GM23338 (cell line): Measurements from ENCODE around the gene CABS1. TPM values are rescaled to one million over a fixed set of nuclear protein-coding genes. Genes with fewer than 3 reads are reported as not detected.

ENCODE experiments used
- ATAC-seq: fragments of 200-7000 bp; cut with Tn5 transposase; 3 replicates; pipeline ENCODE4 v1.9.1; 2020
- DNase-seq: peaks from one replicate; pipeline ENCODE4 v3.0.0-alpha.2; 2015; ENCODE audit warnings: low spot score
- H2AFZ ChIP-seq: fragments of 200-600 bp; sonication (generic); 2 replicates; pipeline ENCODE4 v1.8.0; 2016; ENCODE audit warnings: antibody characterized with exemption, mild to moderate bottlenecking, moderate library complexity
- H3F3A ChIP-seq: fragments of 200-600 bp; sonication (generic); replicated peaks from 2 replicates; pipeline ENCODE4 v1.8.0; 2017; ENCODE audit warnings: antibody characterized with exemption, mixed run types, low read depth
- H3K27ac ChIP-seq: fragments of 200-600 bp; sonication (generic); 2 replicates; pipeline ENCODE4 v1.6.1; 2016; ENCODE audit warnings: low read depth
- H3K27me3 ChIP-seq: fragments of 200-600 bp; sonication (generic); 2 replicates; pipeline ENCODE4 v1.8.0; 2016; ENCODE audit warnings: mild to moderate bottlenecking, mixed run types, moderate library complexity; ENCODE audit not compliant: insufficient read depth
- H3K36me3 ChIP-seq: fragments of 200-600 bp; sonication (generic); 2 replicates; pipeline ENCODE4 v1.8.0; 2016; ENCODE audit warnings: mild to moderate bottlenecking; ENCODE audit not compliant: insufficient read depth
- H3K4me1 ChIP-seq: fragments of 200-600 bp; sonication (generic); 2 replicates; pipeline ENCODE4 v1.8.0; 2016; ENCODE audit warnings: mild to moderate bottlenecking, moderate library complexity; ENCODE audit not compliant: insufficient read depth
- H3K4me2 ChIP-seq: fragments of 200-600 bp; sonication (generic); 2 replicates; pipeline ENCODE4 v1.7.1; 2017; ENCODE audit warnings: mixed run types
- H3K4me3 ChIP-seq: fragments of 200-600 bp; sonication (generic); 2 replicates; pipeline ENCODE4 v1.6.1; 2016; ENCODE audit warnings: mixed run types
- H3K79me2 ChIP-seq: fragments of 200-600 bp; sonication (generic); replicated peaks from 2 replicates; pipeline ENCODE4 v1.8.0; 2017; ENCODE audit warnings: mild to moderate bottlenecking; ENCODE audit not compliant: insufficient read depth
- H3K9me2 ChIP-seq: fragments of 200-600 bp; sonication (generic); 2 replicates; pipeline ENCODE4 v1.8.0; 2017; ENCODE audit not compliant: insufficient read depth
- H4K20me1 ChIP-seq: fragments of 200-600 bp; sonication (generic); replicated peaks from 2 replicates; pipeline ENCODE4 v1.8.0; 2017; ENCODE audit warnings: mild to moderate bottlenecking; ENCODE audit not compliant: insufficient read depth
- H3K27ac Mint-ChIP-seq: 2 replicates; pipeline ENCODE4 v1.8.0; 2020; ENCODE audit warnings: inconsistent platforms, mild to moderate bottlenecking, moderate library complexity, mixed read lengths
- H3K27me3 Mint-ChIP-seq: 3 replicates; pipeline ENCODE4 v1.8.0; 2022; ENCODE audit warnings: low read depth, mild to moderate bottlenecking, moderate library complexity, mixed read lengths, inconsistent platforms; ENCODE audit not compliant: insufficient read depth, poor library complexity
- H3K36me3 Mint-ChIP-seq: 3 replicates; pipeline ENCODE4 v1.8.0; 2021; ENCODE audit warnings: low read depth, mild to moderate bottlenecking, inconsistent platforms, moderate library complexity, mixed read lengths
- H3K4me1 Mint-ChIP-seq: 3 replicates; pipeline ENCODE4 v1.8.0; 2020; ENCODE audit warnings: mild to moderate bottlenecking, inconsistent platforms, mixed read lengths
- H3K4me3 Mint-ChIP-seq: 3 replicates; pipeline ENCODE4 v1.8.0; 2021; ENCODE audit warnings: moderate library complexity, mild to moderate bottlenecking, inconsistent platforms, mixed read lengths
- H3K9me3 Mint-ChIP-seq: 3 replicates; pipeline ENCODE4 v1.8.0; 2020; ENCODE audit warnings: moderate library complexity, mild to moderate bottlenecking, inconsistent platforms, mixed read lengths
- CREB1 ChIP-seq: fragments of 250-450 bp; sonication (Bioruptor Pico); IDR thresholded peaks from 2 replicates; pipeline ENCODE4 v1.5.0; 2020; ENCODE audit warnings: low read depth, mild to moderate bottlenecking, moderate library complexity
- EZH2 ChIP-seq: fragments of 200-600 bp; sonication (generic); IDR thresholded peaks from one replicate; pipeline ENCODE4 v1.8.0; 2017; ENCODE audit warnings: antibody characterized with exemption, mild to moderate bottlenecking, low read depth; ENCODE audit not compliant: unreplicated experiment
- EZH2phosphoT487 ChIP-seq: fragments of 200-600 bp; sonication (generic); IDR thresholded peaks from one replicate; pipeline ENCODE4 v1.8.1; 2018; ENCODE audit warnings: antibody characterized with exemption; ENCODE audit not compliant: unreplicated experiment
- JUNB ChIP-seq: IDR thresholded peaks from one replicate; pipeline ENCODE4 v1.6.1; 2016; ENCODE audit warnings: antibody characterized with exemption; ENCODE audit not compliant: unreplicated experiment
- NANOG ChIP-seq: IDR thresholded peaks from 2 replicates; pipeline ENCODE4 v1.6.1; 2016; ENCODE audit warnings: antibody characterized with exemption, borderline replicate concordance
- POLR2AphosphoS5 ChIP-seq: IDR thresholded peaks from 2 replicates; pipeline ENCODE4 v1.6.1; 2016; ENCODE audit warnings: antibody characterized with exemption, low read depth
- STAT1 ChIP-seq: IDR thresholded peaks from one replicate; pipeline ENCODE4 v1.6.1; 2016; ENCODE audit warnings: antibody characterized with exemption; ENCODE audit not compliant: unreplicated experiment
- ZNF114 ChIP-seq: fragments of 250-450 bp; sonication (Bioruptor Pico); IDR thresholded peaks from 2 replicates; pipeline ENCODE4 v1.5.0; 2020; ENCODE audit warnings: mild to moderate bottlenecking, moderate library complexity
- ZNF331 ChIP-seq: fragments of 250-450 bp; sonication (Bioruptor Pico); IDR thresholded peaks from 2 replicates; pipeline ENCODE4 v1.5.0; 2020; ENCODE audit warnings: low read depth, mild to moderate bottlenecking, moderate library complexity
- polyA plus RNA-seq: library from polyadenylated mRNA; unstranded; fragments of >200 nt; fragmentation: Nextera tagmentation; extraction: Ambion mirVana; gene quantifications from 2 replicates; pipeline ENCODE4 v1.2.1, GENCODE V29; 2016
- total RNA-seq: library from RNA; depleted of rRNA; stranded (reverse); fragments of >200 nt; shearing (Covaris generic); gene quantifications from 2 replicates; pipeline ENCODE4 v1.2.3, GENCODE V29; 2014
- TF ChIP-seq, protein P1 (sequence below): fragments of 250-450 bp; sonication (Bioruptor Pico); IDR thresholded peaks from 2 replicates; pipeline ENCODE4 v1.5.0; 2020; ENCODE audit warnings: mild to moderate bottlenecking, moderate library complexity
- TF ChIP-seq, protein P2 (sequence below), 2 experiments: fragments of 200-600 bp in 1 of 2; sonication (generic) in 1 of 2; conservative IDR thresholded peaks; 2 replicates each; pipeline versions ENCODE4 v1.5.1 to v1.6.1; 2016 to 2017; ENCODE audit warnings: antibody characterized with exemption in 2 of 2, low read depth in 2 of 2, mild to moderate bottlenecking in 2 of 2, moderate library complexity in 1 of 2
- TF ChIP-seq, protein P3 (sequence below): IDR thresholded peaks from one replicate; pipeline ENCODE4 v1.6.1; 2018; ENCODE audit warnings: antibody characterized with exemption; ENCODE audit not compliant: unreplicated experiment
- TF ChIP-seq, protein P4 (sequence below): IDR thresholded peaks from 2 replicates; pipeline ENCODE4 v1.6.1; 2016; ENCODE audit warnings: antibody characterized with exemption

The CABS1 gene
- total and polyA plus RNA-seq, 2 experiments from 2014 or later: not detected

DNA sequence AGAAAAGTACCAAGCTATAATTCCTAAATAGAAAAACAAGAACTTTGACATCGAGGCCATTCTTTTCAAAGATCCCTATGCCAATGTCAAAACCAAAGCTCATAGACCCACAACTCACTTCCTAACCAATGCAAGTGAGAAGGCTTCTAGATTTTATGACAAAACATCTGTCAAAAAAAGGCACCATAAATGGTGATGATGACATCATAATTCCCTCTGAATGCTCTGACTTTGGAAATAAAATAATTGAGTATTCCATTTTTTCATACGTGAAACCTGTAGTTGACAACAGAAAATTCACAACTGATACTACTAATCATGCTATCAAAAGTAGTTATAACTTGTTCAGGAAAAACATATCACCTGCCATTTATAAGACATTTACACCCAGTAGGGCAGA is 8.7 kb upstream of the CABS1 start (continued):
- TF ChIP-seq, protein P1, sequence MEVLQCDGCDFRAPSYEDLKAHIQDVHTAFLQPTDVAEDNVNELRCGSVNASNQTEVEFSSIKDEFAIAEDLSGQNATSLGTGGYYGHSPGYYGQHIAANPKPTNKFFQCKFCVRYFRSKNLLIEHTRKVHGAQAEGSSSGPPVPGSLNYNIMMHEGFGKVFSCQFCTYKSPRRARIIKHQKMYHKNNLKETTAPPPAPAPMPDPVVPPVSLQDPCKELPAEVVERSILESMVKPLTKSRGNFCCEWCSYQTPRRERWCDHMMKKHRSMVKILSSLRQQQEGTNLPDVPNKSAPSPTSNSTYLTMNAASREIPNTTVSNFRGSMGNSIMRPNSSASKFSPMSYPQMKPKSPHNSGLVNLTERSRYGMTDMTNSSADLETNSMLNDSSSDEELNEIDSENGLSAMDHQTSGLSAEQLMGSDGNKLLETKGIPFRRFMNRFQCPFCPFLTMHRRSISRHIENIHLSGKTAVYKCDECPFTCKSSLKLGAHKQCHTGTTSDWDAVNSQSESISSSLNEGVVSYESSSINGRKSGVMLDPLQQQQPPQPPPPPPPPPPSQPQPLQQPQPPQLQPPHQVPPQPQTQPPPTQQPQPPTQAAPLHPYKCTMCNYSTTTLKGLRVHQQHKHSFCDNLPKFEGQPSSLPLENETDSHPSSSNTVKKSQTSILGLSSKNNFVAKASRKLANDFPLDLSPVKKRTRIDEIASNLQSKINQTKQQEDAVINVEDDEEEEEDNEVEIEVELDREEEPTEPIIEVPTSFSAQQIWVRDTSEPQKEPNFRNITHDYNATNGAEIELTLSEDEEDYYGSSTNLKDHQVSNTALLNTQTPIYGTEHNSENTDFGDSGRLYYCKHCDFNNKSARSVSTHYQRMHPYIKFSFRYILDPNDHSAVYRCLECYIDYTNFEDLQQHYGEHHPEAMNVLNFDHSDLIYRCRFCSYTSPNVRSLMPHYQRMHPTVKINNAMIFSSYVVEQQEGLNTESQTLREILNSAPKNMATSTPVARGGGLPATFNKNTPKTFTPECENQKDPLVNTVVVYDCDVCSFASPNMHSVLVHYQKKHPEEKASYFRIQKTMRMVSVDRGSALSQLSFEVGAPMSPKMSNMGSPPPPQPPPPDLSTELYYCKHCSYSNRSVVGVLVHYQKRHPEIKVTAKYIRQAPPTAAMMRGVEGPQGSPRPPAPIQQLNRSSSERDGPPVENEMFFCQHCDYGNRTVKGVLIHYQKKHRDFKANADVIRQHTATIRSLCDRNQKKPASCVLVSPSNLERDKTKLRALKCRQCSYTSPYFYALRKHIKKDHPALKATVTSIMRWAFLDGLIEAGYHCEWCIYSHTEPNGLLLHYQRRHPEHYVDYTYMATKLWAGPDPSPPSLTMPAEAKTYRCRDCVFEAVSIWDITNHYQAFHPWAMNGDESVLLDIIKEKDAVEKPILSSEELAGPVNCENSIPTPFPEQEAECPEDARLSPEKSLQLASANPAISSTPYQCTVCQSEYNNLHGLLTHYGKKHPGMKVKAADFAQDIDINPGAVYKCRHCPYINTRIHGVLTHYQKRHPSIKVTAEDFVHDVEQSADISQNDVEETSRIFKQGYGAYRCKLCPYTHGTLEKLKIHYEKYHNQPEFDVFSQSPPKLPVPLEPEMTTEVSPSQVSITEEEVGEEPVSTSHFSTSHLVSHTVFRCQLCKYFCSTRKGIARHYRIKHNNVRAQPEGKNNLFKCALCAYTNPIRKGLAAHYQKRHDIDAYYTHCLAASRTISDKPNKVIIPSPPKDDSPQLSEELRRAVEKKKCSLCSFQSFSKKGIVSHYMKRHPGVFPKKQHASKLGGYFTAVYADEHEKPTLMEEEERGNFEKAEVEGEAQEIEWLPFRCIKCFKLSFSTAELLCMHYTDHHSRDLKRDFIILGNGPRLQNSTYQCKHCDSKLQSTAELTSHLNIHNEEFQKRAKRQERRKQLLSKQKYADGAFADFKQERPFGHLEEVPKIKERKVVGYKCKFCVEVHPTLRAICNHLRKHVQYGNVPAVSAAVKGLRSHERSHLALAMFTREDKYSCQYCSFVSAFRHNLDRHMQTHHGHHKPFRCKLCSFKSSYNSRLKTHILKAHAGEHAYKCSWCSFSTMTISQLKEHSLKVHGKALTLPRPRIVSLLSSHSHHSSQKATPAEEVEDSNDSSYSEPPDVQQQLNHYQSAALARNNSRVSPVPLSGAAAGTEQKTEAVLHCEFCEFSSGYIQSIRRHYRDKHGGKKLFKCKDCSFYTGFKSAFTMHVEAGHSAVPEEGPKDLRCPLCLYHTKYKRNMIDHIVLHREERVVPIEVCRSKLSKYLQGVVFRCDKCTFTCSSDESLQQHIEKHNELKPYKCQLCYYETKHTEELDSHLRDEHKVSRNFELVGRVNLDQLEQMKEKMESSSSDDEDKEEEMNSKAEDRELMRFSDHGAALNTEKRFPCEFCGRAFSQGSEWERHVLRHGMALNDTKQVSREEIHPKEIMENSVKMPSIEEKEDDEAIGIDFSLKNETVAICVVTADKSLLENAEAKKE: no peak
- no peak for TF ChIP-seq EZH2phosphoT487
- TF ChIP-seq EZH2: no peak

DNA sequence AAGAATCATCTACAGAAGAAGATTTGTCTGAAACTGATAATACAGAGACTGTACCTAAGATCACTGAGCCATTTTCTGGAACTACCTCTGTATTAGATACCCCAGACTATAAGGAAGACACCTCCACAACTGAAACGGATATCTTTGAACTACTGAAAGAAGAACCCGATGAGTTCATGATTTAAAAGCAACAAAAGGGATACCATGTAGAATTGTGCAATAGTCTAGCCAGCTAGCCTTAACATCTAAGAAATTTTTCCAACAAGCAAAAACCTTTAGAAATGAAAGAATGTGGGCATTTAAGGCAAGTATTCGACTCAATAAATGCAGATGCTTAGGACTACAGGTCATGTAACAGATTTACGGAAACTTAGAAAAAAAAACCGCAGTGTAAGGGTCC is 1.3 kb downstream of the CABS1 start:
- DNase-seq (no peak), ATAC-seq (no peak)
- H3K36me3 ChIP-seq: no peaks in the 10 kb centered on the region
- no peaks in the 10 kb centered on the region for H3K79me2 ChIP-seq
- no peak overlapping the region for H3K4me2 ChIP-seq
- H2AFZ ChIP-seq: peak overlapping the region; percentile 44; the same call in 1 of the 2 replicates
- H4K20me1 ChIP-seq: no peaks in the 10 kb centered on the region
- no peak overlapping the region for H3K27ac ChIP-seq
- Mint-ChIP-seq H3K36me3 (no peaks in the 10 kb centered on the region), H3K9me3 (no peaks in the 10 kb centered on the region), H3K4me3 (no peak overlapping the region), H3K27ac (no peak overlapping the region), H3K4me1 (no peaks in the 10 kb centered on the region), H3K27me3 (peaks cover 2% of the 10 kb centered on the region)
- H3K27me3 ChIP-seq: no peaks in the 10 kb centered on the region
- no peaks in the 10 kb centered on the region for H3K4me1 ChIP-seq
- H3K4me3 ChIP-seq: no peak overlapping the region
- no peaks in the 10 kb centered on the region for H3K9me2 ChIP-seq
- no peaks in the 10 kb centered on the region for H3F3A ChIP-seq
- TF ChIP-seq EZH2 (no peak), POLR2AphosphoS5 (no peak), STAT1 (no peak), ZNF114 (CRISPR knock-in tag) (no peak), CREB1 (CRISPR knock-in tag) (no peak), EZH2phosphoT487 (no peak), NANOG (no peak), JUNB (no peak), ZNF331 (CRISPR knock-in tag) (no peak)
- TF ChIP-seq, protein P2, sequence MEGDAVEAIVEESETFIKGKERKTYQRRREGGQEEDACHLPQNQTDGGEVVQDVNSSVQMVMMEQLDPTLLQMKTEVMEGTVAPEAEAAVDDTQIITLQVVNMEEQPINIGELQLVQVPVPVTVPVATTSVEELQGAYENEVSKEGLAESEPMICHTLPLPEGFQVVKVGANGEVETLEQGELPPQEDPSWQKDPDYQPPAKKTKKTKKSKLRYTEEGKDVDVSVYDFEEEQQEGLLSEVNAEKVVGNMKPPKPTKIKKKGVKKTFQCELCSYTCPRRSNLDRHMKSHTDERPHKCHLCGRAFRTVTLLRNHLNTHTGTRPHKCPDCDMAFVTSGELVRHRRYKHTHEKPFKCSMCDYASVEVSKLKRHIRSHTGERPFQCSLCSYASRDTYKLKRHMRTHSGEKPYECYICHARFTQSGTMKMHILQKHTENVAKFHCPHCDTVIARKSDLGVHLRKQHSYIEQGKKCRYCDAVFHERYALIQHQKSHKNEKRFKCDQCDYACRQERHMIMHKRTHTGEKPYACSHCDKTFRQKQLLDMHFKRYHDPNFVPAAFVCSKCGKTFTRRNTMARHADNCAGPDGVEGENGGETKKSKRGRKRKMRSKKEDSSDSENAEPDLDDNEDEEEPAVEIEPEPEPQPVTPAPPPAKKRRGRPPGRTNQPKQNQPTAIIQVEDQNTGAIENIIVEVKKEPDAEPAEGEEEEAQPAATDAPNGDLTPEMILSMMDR (conservative IDR thresholded peaks at IDR 0.05; ENCODE audit: low read depth in 2 of 2): no peak
- TF ChIP-seq, protein P3, sequence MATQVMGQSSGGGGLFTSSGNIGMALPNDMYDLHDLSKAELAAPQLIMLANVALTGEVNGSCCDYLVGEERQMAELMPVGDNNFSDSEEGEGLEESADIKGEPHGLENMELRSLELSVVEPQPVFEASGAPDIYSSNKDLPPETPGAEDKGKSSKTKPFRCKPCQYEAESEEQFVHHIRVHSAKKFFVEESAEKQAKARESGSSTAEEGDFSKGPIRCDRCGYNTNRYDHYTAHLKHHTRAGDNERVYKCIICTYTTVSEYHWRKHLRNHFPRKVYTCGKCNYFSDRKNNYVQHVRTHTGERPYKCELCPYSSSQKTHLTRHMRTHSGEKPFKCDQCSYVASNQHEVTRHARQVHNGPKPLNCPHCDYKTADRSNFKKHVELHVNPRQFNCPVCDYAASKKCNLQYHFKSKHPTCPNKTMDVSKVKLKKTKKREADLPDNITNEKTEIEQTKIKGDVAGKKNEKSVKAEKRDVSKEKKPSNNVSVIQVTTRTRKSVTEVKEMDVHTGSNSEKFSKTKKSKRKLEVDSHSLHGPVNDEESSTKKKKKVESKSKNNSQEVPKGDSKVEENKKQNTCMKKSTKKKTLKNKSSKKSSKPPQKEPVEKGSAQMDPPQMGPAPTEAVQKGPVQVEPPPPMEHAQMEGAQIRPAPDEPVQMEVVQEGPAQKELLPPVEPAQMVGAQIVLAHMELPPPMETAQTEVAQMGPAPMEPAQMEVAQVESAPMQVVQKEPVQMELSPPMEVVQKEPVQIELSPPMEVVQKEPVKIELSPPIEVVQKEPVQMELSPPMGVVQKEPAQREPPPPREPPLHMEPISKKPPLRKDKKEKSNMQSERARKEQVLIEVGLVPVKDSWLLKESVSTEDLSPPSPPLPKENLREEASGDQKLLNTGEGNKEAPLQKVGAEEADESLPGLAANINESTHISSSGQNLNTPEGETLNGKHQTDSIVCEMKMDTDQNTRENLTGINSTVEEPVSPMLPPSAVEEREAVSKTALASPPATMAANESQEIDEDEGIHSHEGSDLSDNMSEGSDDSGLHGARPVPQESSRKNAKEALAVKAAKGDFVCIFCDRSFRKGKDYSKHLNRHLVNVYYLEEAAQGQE: no peak
- TF ChIP-seq, protein P4, sequence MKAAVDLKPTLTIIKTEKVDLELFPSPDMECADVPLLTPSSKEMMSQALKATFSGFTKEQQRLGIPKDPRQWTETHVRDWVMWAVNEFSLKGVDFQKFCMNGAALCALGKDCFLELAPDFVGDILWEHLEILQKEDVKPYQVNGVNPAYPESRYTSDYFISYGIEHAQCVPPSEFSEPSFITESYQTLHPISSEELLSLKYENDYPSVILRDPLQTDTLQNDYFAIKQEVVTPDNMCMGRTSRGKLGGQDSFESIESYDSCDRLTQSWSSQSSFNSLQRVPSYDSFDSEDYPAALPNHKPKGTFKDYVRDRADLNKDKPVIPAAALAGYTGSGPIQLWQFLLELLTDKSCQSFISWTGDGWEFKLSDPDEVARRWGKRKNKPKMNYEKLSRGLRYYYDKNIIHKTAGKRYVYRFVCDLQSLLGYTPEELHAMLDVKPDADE: no peak
